Central memory CD8-positive, alpha-beta T cell (primary cell): ENCODE data around the gene YBEY.

ENCODE experiments used
- ATAC-seq: fragments of 150-1000 bp; cut with Tn5 transposase; replicated peaks from 2 replicates; pipeline ENCODE4 v1.10.0; 2022; ENCODE audit warnings: mild to moderate bottlenecking, moderate FRiP score, moderate number of reproducible peaks; ENCODE audit not compliant: poor library complexity, severe bottlenecking; ENCODE audit errors: extremely low read depth
- DNase-seq, 2 donors: peaks; one replicate each; pipeline ENCODE4 v3.0.0; 2021; ENCODE audit warnings: low spot score in 2 of 2
- H3K27ac Mint-ChIP-seq: one replicate; pipeline ENCODE4 v1.8.0; 2022; ENCODE audit warnings: low read depth, mild to moderate bottlenecking, moderate library complexity, mixed read lengths
- H3K27me3 Mint-ChIP-seq: one replicate; pipeline ENCODE4 v1.8.0; 2022; ENCODE audit warnings: mixed read lengths
- H3K36me3 Mint-ChIP-seq: one replicate; pipeline ENCODE4 v1.8.0; 2022; ENCODE audit warnings: mild to moderate bottlenecking, moderate library complexity, mixed read lengths; ENCODE audit not compliant: insufficient read depth
- H3K4me1 Mint-ChIP-seq: one replicate; pipeline ENCODE4 v1.8.0; 2022; ENCODE audit warnings: mixed read lengths
- H3K4me3 Mint-ChIP-seq: one replicate; pipeline ENCODE4 v1.8.0; 2022; ENCODE audit warnings: mild to moderate bottlenecking, moderate library complexity, mixed read lengths
- H3K9me3 Mint-ChIP-seq: one replicate; pipeline ENCODE4 v1.8.0; 2022; ENCODE audit warnings: mixed read lengths

Gene YBEY

GRCh38 chr21:46326110-46326703 lies 40.1 kb downstream of the YBEY start:
- Mint-ChIP-seq H3K27me3 (no peaks in the 10 kb centered on the region), H3K36me3 (peaks cover 22% of the 10 kb centered on the region), H3K4me3 (no peak overlapping the region), H3K27ac (no peak overlapping the region), H3K9me3 (no peaks in the 10 kb centered on the region), H3K4me1 (peaks cover 19% of the 10 kb centered on the region)
- DNase-seq (no peak), ATAC-seq (no peak)

DNA sequence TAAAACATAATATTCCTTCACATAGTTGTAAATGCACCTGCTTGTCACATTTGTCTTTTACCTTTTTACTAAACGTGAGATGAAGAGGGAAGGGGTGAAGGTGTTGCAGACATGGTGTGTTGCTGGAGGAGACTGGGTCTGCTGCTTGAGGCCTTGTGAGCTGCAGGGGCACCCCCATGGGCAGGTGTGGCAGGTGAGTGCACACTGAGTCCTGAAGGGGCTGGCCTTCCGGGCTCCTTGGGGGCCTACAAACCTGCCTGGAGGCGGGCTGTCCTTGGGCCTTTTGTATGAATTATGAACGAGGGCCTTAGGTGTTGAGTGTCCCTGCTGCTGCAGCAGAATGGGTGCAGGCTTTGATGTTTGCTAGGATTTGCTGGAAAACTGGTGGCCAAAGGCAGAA lies 41.6 kb downstream of the YBEY start:
- Mint-ChIP-seq H3K36me3 (peaks cover 30% of the 10 kb centered on the region), H3K27me3 (no peaks in the 10 kb centered on the region), H3K9me3 (no peaks in the 10 kb centered on the region), H3K4me3 (no peak overlapping the region), H3K4me1 (peaks cover 14% of the 10 kb centered on the region), H3K27ac (no peak overlapping the region)
- ATAC-seq (no peak), DNase-seq (no peak)

DNA sequence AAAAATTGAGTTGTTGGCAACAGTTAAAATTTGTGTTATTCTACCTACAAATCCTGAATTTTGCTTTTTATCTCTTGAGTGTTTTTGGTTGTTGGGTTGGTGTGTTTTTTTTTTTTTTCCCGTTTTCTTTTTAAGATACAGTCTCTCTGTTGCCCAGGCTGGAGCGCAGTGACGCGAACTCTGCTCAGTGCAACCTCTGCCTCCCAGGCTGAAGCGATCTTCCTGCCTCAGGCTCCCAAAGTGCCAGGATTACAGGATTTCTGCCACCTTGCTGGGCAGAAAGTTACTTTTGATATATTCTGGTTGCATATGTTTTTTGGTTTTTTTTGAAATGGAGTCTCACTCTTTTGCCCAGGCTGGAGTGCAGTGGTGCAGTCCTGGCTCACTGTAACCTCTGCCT lies 42.0 kb downstream of the YBEY start:
- ATAC-seq (no peak), DNase-seq (no peak)
- H3K27ac Mint-ChIP-seq, result no peak overlapping the region
- H3K9me3 Mint-ChIP-seq, result no peaks in the 10 kb centered on the region
- peaks cover 14% of the 10 kb centered on the region for H3K4me1 Mint-ChIP-seq
- no peak overlapping the region for H3K4me3 Mint-ChIP-seq
- peaks cover 27% of the 10 kb centered on the region for H3K36me3 Mint-ChIP-seq
- no peaks in the 10 kb centered on the region for H3K27me3 Mint-ChIP-seq

DNA sequence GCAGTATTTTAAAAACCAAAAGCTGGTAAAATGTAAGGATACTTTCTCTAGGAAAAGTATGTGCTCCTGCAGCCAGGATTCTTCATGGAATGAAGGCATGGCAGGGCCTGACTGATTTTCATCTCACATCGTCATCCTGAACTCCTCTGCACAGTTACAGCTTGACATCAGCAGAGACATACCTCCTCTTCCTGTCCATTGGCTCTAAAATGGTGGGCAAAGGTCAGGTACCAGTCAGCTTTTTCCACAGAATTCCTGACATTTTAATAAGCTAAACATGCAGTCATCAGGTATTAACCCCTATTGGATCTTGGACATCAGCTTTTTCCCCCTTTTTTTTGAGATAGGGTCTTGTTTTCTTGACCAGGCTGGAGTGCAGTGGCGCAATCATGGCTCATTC lies 43.7 kb downstream of the YBEY start:
- DNase-seq (no peak), ATAC-seq (no peak)
- Mint-ChIP-seq H3K27ac (no peak overlapping the region), H3K4me1 (peaks cover 14% of the 10 kb centered on the region), H3K36me3 (peaks cover 29% of the 10 kb centered on the region), H3K4me3 (no peak overlapping the region), H3K27me3 (no peaks in the 10 kb centered on the region), H3K9me3 (no peaks in the 10 kb centered on the region)

GRCh38 chr21:46334351-46335140 lies 48.4 kb downstream of the YBEY start:
- H3K4me1 Mint-ChIP-seq, result no peaks in the 10 kb centered on the region
- DNase-seq (no peak), ATAC-seq (no peak)
- H3K27ac Mint-ChIP-seq, result no peak overlapping the region
- H3K9me3 Mint-ChIP-seq, result no peaks in the 10 kb centered on the region
- H3K27me3 Mint-ChIP-seq, result no peaks in the 10 kb centered on the region
- H3K36me3 Mint-ChIP-seq, result peaks cover 50% of the 10 kb centered on the region
- no peak overlapping the region for H3K4me3 Mint-ChIP-seq

- peaks cover 47% of the 10 kb centered on the region for H3K36me3 Mint-ChIP-seq
Measured at GRCh38 chr21:46336603-46337002, 50.5 kb downstream of the YBEY start.

GRCh38 chr21:46340998-46341397 lies 54.9 kb downstream of the YBEY start:
- H3K36me3 Mint-ChIP-seq, result peaks cover 39% of the 10 kb centered on the region
- H3K4me1 Mint-ChIP-seq, result peaks cover 11% of the 10 kb centered on the region
- H3K4me3 Mint-ChIP-seq, result no peak overlapping the region
- no peaks in the 10 kb centered on the region for H3K27me3 Mint-ChIP-seq
- DNase-seq (no peak), ATAC-seq (no peak)
- no peak overlapping the region for H3K27ac Mint-ChIP-seq
- H3K9me3 Mint-ChIP-seq, result no peaks in the 10 kb centered on the region

More at GRCh38 chr21:46336603-46337002, 50.5 kb downstream of the YBEY start:
- DNase-seq (no peak), ATAC-seq (no peak)
- Mint-ChIP-seq H3K27ac (no peak overlapping the region), H3K27me3 (no peaks in the 10 kb centered on the region), H3K9me3 (no peaks in the 10 kb centered on the region), H3K4me3 (no peak overlapping the region), H3K4me1 (no peaks in the 10 kb centered on the region)

DNA sequence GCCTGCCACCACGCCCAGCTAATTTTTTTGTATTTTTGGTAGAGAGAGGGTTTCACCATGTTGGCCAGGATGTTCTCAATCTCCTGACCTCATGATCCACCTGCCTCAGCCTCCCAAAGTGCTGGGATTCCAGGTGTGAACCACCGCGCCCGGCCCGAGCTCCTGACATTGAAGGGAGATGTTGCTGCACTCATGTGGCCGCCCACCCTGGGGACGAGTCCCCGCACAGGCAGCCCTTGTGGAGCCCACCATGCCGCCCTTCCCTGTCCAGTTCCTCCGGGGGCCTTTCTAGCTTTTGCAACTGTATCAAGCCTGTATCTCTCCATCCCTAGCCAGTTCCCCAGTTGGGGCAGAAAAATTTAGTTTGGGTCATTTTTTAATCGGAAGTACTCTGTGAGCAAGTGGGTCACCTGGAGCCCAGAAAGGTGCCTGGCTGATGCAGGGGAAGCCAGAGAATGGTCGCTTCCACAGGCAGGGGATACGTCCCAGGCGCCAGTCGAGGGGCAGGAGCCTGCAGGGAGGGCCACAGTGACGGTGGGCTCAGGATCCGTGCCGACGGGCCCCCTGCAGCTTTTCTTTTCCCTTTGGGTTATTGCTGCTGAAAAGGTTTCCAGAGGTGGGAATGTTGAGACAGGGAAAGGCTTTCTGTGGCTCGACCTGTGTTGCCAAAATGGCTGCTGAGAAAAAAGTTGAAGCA lies 58.2 kb downstream of the YBEY start:
- Mint-ChIP-seq H3K27ac (no peak overlapping the region), H3K4me1 (peaks cover 11% of the 10 kb centered on the region), H3K36me3 (peaks cover 33% of the 10 kb centered on the region), H3K9me3 (no peaks in the 10 kb centered on the region), H3K27me3 (no peaks in the 10 kb centered on the region), H3K4me3 (no peak overlapping the region)
- DNase-seq (no peak), ATAC-seq (no peak)

DNA sequence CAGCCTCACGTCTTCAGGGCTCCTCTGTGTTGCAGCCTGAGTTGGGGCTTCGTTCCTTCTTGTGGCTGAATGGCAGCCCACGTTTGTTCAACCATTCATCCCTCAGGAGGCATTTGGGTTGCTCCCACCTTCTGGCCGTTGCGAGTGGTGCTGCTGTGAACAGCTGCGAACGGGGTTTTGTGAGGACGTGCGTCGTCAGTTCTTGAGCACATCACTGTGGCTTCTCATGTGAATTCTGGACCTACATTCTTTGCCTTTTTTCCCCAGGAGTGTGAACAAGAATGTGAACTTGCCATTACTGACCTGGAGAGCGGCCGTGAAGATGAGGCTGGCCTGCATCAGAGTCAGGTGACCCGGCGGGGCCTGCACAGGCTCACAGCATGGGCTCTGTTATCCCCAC lies 59.7 kb downstream of the YBEY start:
- Mint-ChIP-seq H3K9me3 (no peaks in the 10 kb centered on the region), H3K27me3 (no peaks in the 10 kb centered on the region), H3K4me3 (no peak overlapping the region), H3K36me3 (peaks cover 37% of the 10 kb centered on the region), H3K27ac (no peak overlapping the region), H3K4me1 (peaks cover 11% of the 10 kb centered on the region)
- ATAC-seq (no peak), DNase-seq (no peak)

DNA sequence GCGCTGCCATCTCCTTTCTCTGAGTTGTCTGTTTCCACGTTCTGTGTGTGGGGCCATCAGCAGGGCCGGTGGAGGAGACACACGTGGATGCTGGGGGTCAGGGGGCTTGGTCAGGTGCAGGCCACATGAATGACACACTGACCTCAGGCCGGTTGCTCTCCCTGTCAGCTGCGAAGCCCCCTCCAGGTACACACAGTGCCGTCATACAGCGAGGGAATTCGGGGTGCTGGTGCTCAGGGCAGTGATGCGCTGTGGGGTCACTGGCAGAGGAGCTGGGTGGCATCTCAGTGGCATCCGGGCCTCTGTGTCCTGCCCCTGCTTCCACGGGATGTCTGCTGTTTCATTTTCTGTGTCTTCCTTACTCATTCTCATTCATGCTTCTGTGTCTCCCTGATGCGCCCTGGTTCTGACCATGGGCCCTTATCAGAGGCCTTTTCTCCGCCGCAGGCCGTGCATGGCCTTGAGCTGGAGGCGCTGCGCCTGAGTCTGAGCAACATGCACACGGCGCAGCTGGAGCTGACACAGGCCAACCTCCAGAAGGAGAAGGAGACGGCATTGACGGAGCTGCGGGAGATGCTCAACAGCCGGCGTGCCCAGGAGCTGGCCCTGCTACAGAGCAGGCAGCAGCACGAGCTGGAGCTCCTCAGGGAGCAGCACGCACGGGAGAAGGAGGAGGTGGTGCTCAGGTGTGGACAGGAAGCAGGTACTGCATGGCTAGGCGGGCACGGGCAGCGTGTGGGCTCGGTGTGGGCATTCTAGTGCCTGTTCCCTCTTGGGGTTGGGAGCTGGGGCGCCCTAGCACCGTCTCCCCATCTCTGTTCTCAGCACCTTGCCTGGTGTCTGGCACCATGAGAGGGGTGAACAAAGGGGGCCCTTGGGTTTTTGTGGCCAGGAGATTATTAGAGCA lies 60.4 kb downstream of the YBEY start:
- Mint-ChIP-seq H3K27ac (peak overlapping the region; percentile 57), H3K4me3 (no peak overlapping the region), H3K27me3 (no peaks in the 10 kb centered on the region), H3K9me3 (no peaks in the 10 kb centered on the region), H3K4me1 (peaks cover 11% of the 10 kb centered on the region), H3K36me3 (peaks cover 39% of the 10 kb centered on the region)
- no peak for ATAC-seq
- no peak for DNase-seq

GRCh38 chr21:46347203-46347550 lies 61.0 kb downstream of the YBEY start:
- ATAC-seq, result no peak
- Mint-ChIP-seq H3K4me3 (no peak overlapping the region), H3K4me1 (peaks cover 11% of the 10 kb centered on the region), H3K27me3 (no peaks in the 10 kb centered on the region), H3K9me3 (no peaks in the 10 kb centered on the region), H3K27ac (no peak overlapping the region), H3K36me3 (peaks cover 38% of the 10 kb centered on the region)
- no peak for DNase-seq
